ENCODE measurements around the gene C19orf12. TPM values are rescaled to one million over a fixed set of nuclear protein-coding genes. Genes with fewer than 3 reads are reported as not detected.

C19orf12 gene
- total and polyA plus RNA-seq, 2 experiments from 2014 or later = 11.4 to 17.2 TPM

- TF ChIP-seq ZNF462 (CRISPR knock-in tag; IDR thresholded peaks at IDR 0.05) = no peak
- TF ChIP-seq JUNB (IDR thresholded peaks at IDR 0.05; ENCODE audit: unreplicated experiment) = no peak
- no peak for TF ChIP-seq ZNF114 (CRISPR knock-in tag; IDR thresholded peaks at IDR 0.05)
- no peak for TF ChIP-seq CREB1 (CRISPR knock-in tag; IDR thresholded peaks at IDR 0.05; ENCODE audit: low read depth)
- TF ChIP-seq, protein P1, sequence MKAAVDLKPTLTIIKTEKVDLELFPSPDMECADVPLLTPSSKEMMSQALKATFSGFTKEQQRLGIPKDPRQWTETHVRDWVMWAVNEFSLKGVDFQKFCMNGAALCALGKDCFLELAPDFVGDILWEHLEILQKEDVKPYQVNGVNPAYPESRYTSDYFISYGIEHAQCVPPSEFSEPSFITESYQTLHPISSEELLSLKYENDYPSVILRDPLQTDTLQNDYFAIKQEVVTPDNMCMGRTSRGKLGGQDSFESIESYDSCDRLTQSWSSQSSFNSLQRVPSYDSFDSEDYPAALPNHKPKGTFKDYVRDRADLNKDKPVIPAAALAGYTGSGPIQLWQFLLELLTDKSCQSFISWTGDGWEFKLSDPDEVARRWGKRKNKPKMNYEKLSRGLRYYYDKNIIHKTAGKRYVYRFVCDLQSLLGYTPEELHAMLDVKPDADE (IDR thresholded peaks at IDR 0.05) = no peak
Observed at GRCh38 chr19:29702963-29703320, 12.1 kb downstream of the C19orf12 start (continued).

DNA sequence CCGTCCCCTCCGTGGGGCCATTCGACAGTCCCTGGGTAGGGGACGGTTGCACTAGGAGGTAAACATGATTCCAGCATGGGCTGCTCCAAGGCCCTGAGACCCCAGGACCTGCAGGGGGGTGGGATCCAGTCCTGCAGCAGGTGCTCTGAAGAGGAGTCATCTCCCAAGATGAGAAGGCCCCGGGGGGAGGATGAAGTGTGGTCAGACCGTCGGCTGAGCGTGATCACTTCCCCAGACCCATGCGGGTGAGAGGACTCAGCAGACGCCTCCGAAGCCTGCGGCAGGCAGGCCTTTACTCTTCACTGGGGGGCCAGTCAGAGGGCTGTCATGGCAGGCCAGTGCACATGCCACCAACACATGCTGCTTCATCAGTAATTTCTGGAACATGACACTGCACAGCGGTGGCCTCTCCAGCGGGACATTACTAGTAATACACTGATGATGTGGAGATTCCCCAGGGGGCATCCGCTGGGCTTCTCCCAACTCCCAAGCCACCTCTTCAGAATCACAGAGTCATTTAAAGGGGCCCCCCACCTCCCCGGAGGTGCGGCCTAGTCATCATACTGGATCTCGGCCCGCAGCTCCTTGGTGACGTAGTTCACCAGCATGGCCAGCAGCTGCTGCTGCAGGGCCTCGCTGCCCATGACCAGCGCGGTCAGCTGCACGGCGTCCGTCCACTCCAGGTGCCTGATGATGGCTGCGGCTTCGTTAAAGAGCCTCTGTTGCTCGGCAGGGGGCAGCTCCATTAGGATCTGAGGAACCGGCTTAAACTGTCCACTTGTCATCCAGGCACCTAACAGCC is 12.7 kb downstream of the C19orf12 start:
- no peak for DNase-seq (ENCODE audit: low spot score)
- Mint-ChIP-seq H3K36me3 (ENCODE audit: low read depth) (no peaks in the 10 kb centered on the region), H3K4me1 (no peaks in the 10 kb centered on the region), H3K9me3 (peaks cover 5% of the 10 kb centered on the region; the same call in 2 of the 3 replicates), H3K27me3 (ENCODE audit: insufficient read depth, low read depth, poor library complexity) (peaks cover 6% of the 10 kb centered on the region), H3K27ac (no peak overlapping the region), H3K4me3 (no peak overlapping the region)
- no peak for ATAC-seq
- Histone ChIP-seq H2AFZ (no peak overlapping the region), H3K9me2 (ENCODE audit: insufficient read depth) (no peaks in the 10 kb centered on the region), H3K27ac (ENCODE audit: low read depth) (no peak overlapping the region), H3K4me3 (no peak overlapping the region), H3K27me3 (ENCODE audit: insufficient read depth) (no peaks in the 10 kb centered on the region), H3K79me2 (replicated peaks; ENCODE audit: insufficient read depth) (no peaks in the 10 kb centered on the region), H4K20me1 (replicated peaks; ENCODE audit: insufficient read depth) (no peaks in the 10 kb centered on the region), H3F3A (replicated peaks; ENCODE audit: low read depth) (no peaks in the 10 kb centered on the region), H3K4me1 (ENCODE audit: insufficient read depth) (no peaks in the 10 kb centered on the region), H3K36me3 (ENCODE audit: insufficient read depth) (no peaks in the 10 kb centered on the region), H3K4me2 (no peak overlapping the region)
- TF ChIP-seq JUNB (IDR thresholded peaks at IDR 0.05; ENCODE audit: unreplicated experiment) (no peak), CTCF (conservative IDR thresholded peaks at IDR 0.05; ENCODE audit: low read depth in 2 of 2) (no peak), REST (IDR thresholded peaks at IDR 0.05; ENCODE audit: unreplicated experiment) (no peak), CREB1 (CRISPR knock-in tag; IDR thresholded peaks at IDR 0.05; ENCODE audit: low read depth) (no peak), POLR2AphosphoS5 (IDR thresholded peaks at IDR 0.05; ENCODE audit: low read depth) (no peak), EZH2phosphoT487 (IDR thresholded peaks at IDR 0.05; ENCODE audit: unreplicated experiment) (no peak)
